DOHH2 (cell line): Measurements from ENCODE around the gene DEAF1.

Experiments
- H3F3A ChIP-seq: fragments of 200-600 bp; sonication (generic), shearing (Covaris generic); 2 replicates; pipeline ENCODE4 v1.6.0; 2016; ENCODE audit warnings: antibody characterized with exemption, mild to moderate bottlenecking; ENCODE audit not compliant: control insufficient read depth, insufficient read depth
- H3K27ac ChIP-seq: fragments of 200-600 bp; sonication (generic); 2 replicates; pipeline ENCODE4 v1.5.1; 2014; ENCODE audit warnings: low read depth, mild to moderate bottlenecking, low read length, moderate library complexity
- H3K27me3 ChIP-seq: fragments of 200-600 bp; sonication (generic); 2 replicates; pipeline ENCODE4 v1.6.1; 2014; ENCODE audit warnings: mild to moderate bottlenecking, low read length, mixed read lengths; ENCODE audit not compliant: control insufficient read depth
- H3K36me3 ChIP-seq: fragments of 200-600 bp; sonication (generic); 2 replicates; pipeline ENCODE4 v1.6.1; 2014; ENCODE audit warnings: mild to moderate bottlenecking, low read length, moderate library complexity, mixed read lengths; ENCODE audit not compliant: control insufficient read depth
- H3K4me1 ChIP-seq: fragments of 200-600 bp; sonication (generic); 2 replicates; pipeline ENCODE4 v1.6.1; 2014; ENCODE audit warnings: mild to moderate bottlenecking, low read length, mixed read lengths; ENCODE audit not compliant: control insufficient read depth
- H3K4me2 ChIP-seq: fragments of 200-600 bp; sonication (generic); 2 replicates; pipeline ENCODE4 v1.6.0; 2014; ENCODE audit warnings: mild to moderate bottlenecking, low read length, moderate library complexity
- H3K4me3 ChIP-seq: fragments of 200-600 bp; sonication (generic); 2 replicates; pipeline ENCODE4 v1.5.1; 2014; ENCODE audit warnings: mild to moderate bottlenecking, low read length, mixed read lengths
- H3K79me2 ChIP-seq: fragments of 200-600 bp; sonication (generic); 2 replicates; pipeline ENCODE4 v1.6.1; 2014; ENCODE audit warnings: mild to moderate bottlenecking, low read length, mixed read lengths; ENCODE audit not compliant: control insufficient read depth
- H3K9me2 ChIP-seq: fragments of 200-600 bp; sonication (generic); replicated peaks from 2 replicates; pipeline ENCODE4 v1.6.1; 2014; ENCODE audit warnings: mild to moderate bottlenecking, low read length, mixed read lengths; ENCODE audit not compliant: control insufficient read depth
- H3K9me3 ChIP-seq: fragments of 200-600 bp; sonication (generic); 2 replicates; pipeline ENCODE4 v1.6.1; 2014; ENCODE audit warnings: antibody characterized with exemption, low read length, mixed read lengths; ENCODE audit not compliant: control insufficient read depth, insufficient read depth
- H4K20me1 ChIP-seq: fragments of 200-600 bp; sonication (generic); 2 replicates; pipeline ENCODE4 v1.6.0; 2014; ENCODE audit warnings: low read depth, mild to moderate bottlenecking, antibody characterized with exemption, low read length, moderate library complexity; ENCODE audit not compliant: control insufficient read depth, insufficient read depth
- EZH2phosphoT487 ChIP-seq: fragments of 200-600 bp; sonication (generic); IDR thresholded peaks from 2 replicates; pipeline ENCODE4 v1.6.1; 2017; ENCODE audit warnings: borderline replicate concordance, mild to moderate bottlenecking, antibody characterized with exemption, low read length, moderate library complexity, mixed read lengths
- TF ChIP-seq, protein P1 (sequence below): fragments of 200-600 bp; sonication (generic); IDR thresholded peaks from one replicate; pipeline ENCODE4 v1.5.1; 2014; ENCODE audit warnings: antibody characterized with exemption, mild to moderate bottlenecking, low read depth, low read length; ENCODE audit not compliant: poor library complexity, severe bottlenecking

DEAF1 gene

DNA sequence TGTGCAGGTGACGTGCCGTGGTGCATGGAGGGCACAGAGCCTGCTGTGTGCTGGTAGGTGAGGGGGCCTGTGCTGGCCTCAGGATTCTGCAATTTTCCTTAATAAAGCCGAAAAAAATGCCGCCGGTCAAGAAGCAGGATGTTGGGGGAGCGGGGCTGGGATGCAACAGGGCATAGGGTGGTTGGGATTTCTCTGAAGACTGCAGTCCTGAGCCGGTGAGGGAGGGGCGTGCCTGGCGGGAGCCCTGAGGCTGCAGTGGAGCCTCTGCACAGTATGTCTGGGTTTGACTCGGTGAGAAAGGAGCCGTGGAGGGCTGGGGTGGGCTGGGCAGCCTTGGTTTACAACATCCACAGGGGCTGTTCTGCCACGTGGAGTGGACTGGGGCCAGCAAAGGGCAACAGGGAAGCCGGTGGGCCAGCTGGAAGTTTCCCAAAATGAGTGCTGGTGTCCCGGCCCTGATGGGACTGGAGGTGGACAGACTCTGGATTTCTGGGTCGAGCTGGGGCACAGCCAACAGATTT, 71.6 kb downstream of the DEAF1 start:
- TF ChIP-seq, protein P1, sequence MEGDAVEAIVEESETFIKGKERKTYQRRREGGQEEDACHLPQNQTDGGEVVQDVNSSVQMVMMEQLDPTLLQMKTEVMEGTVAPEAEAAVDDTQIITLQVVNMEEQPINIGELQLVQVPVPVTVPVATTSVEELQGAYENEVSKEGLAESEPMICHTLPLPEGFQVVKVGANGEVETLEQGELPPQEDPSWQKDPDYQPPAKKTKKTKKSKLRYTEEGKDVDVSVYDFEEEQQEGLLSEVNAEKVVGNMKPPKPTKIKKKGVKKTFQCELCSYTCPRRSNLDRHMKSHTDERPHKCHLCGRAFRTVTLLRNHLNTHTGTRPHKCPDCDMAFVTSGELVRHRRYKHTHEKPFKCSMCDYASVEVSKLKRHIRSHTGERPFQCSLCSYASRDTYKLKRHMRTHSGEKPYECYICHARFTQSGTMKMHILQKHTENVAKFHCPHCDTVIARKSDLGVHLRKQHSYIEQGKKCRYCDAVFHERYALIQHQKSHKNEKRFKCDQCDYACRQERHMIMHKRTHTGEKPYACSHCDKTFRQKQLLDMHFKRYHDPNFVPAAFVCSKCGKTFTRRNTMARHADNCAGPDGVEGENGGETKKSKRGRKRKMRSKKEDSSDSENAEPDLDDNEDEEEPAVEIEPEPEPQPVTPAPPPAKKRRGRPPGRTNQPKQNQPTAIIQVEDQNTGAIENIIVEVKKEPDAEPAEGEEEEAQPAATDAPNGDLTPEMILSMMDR, result no peak
- TF ChIP-seq EZH2phosphoT487, result no peak
- Histone ChIP-seq H3K9me2 (no peaks in the 10 kb centered on the region), H3K79me2 (no peaks in the 10 kb centered on the region), H3K36me3 (no peaks in the 10 kb centered on the region; the same call in 1 of the 2 replicates), H3K27me3 (no peaks in the 10 kb centered on the region), H3F3A (no peaks in the 10 kb centered on the region), H4K20me1 (no peaks in the 10 kb centered on the region), H3K4me3 (no peak overlapping the region), H3K27ac (no peak overlapping the region), H3K4me1 (peaks cover 3% of the 10 kb centered on the region; the same call in 1 of the 2 replicates), H3K9me3 (no peaks in the 10 kb centered on the region), H3K4me2 (no peak overlapping the region)

DNA sequence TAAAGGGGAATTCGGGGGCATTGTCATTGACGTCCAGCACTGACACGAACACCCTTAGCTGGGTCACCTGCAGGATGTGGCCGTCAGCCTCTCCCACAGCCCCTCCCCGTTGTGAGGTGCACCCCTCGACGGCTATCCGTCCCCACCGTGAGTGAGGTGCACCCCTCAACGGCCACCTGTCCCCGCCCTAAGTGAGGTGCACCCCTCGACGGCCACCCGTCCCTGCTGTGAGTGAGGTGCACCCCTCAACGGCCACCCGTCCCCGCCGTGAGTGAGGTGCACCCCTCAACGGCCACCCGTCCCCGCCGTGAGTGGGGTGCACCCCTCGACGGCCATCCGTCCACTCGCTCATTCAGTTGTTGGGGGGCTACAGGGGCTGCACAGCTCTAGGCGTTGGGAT, 73.2 kb downstream of the DEAF1 start:
- Histone ChIP-seq H3K4me1 (no peaks in the 10 kb centered on the region), H3K36me3 (peaks cover 5% of the 10 kb centered on the region; the same call in 1 of the 2 replicates), H4K20me1 (no peaks in the 10 kb centered on the region), H3F3A (no peaks in the 10 kb centered on the region), H3K4me2 (no peak overlapping the region), H3K9me3 (no peaks in the 10 kb centered on the region), H3K4me3 (no peak overlapping the region), H3K27ac (no peak overlapping the region), H3K27me3 (no peaks in the 10 kb centered on the region), H3K79me2 (0 out of 2 replicates have a peak, but pooled peaks cover 1% of the 10 kb centered on the region), H3K9me2 (no peaks in the 10 kb centered on the region)
- TF ChIP-seq EZH2phosphoT487, result no peak
- TF ChIP-seq, protein P1, result no peak

DNA sequence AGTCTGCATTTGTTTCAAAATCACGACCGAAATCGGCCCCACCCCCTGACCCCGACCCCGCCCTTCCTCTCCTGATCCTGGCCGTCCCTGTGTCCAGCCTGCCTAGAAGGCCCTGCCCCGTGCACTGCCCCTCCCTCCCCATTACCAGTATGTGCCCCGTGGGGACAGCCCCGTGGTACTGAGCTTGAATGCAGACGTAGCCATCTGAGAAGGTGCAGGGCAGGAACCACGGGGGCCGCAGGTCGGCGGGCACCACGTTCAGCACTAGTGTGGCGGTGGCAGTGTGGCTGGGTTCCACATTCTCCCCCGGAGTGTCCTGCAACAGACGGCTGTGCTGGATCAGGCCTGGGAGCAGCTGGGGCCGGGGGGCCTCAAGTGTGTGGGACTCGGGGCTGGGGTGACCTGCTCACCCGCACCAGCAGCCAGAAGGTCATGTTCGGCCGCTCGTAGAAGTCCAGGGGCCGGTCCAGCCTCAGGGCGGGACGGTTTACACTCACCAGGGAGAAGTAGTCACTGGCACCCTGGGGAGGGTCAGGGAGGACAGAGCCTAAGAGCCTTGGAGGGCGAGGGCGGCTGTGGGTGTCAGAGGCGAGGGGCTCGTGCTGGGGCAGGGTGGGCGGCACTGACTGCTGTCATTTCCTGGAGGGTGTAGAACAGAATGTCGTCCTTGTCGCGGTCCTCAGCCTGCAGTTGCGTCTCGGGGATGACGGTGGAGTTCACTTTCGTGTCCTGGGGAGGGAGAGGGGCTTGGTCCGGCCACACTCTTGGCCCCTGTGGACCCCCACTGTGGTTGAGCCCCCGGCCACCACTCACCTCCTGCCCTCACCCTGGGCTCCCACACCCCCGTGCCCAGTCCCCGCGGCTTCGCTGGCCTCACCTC, 73.8 kb downstream of the DEAF1 start:
- Histone ChIP-seq H3K9me3 (no peaks in the 10 kb centered on the region), H3K4me3 (no peak overlapping the region), H3K27me3 (no peaks in the 10 kb centered on the region), H3K36me3 (peaks cover 5% of the 10 kb centered on the region; the same call in 1 of the 2 replicates), H4K20me1 (no peaks in the 10 kb centered on the region), H3K79me2 (peaks cover 6% of the 10 kb centered on the region; the same call in 1 of the 2 replicates), H3K27ac (no peak overlapping the region), H3K9me2 (no peaks in the 10 kb centered on the region), H3K4me2 (no peak overlapping the region), H3K4me1 (peaks cover 5% of the 10 kb centered on the region), H3F3A (0 out of 2 replicates have a peak, but pooled peaks cover 2% of the 10 kb centered on the region)
- TF ChIP-seq EZH2phosphoT487, result no peak
- TF ChIP-seq, protein P1, result no peak
